GM12872 (cell line): ENCODE data around the gene SNAPC1.

ENCODE experiments used
- CTCF ChIP-seq: IDR thresholded peaks from 3 replicates; pipeline ENCODE4 v1.5.1; 2011; ENCODE audit warnings: low read depth, mild to moderate bottlenecking, low read length, moderate library complexity; ENCODE audit not compliant: insufficient read depth

Gene SNAPC1

GRCh38 chr14:61761557-61761956 lies 663 bp upstream of the SNAPC1 start:
- no peak for TF ChIP-seq CTCF

- no peak for TF ChIP-seq CTCF
These were observed 2.3 kb downstream of the SNAPC1 start for GRCh38 chr14:61764342-61765122.

GRCh38 chr14:61765225-61765943 lies 3.2 kb downstream of the SNAPC1 start:
- no peak for TF ChIP-seq CTCF

- TF ChIP-seq CTCF, result no peak
These were observed 3.9 kb downstream of the SNAPC1 start for GRCh38 chr14:61766151-61766550.

GRCh38 chr14:61768240-61768639 lies 6.0 kb downstream of the SNAPC1 start:
- TF ChIP-seq CTCF, result no peak

GRCh38 chr14:61769893-61770292 lies 7.7 kb downstream of the SNAPC1 start:
- no peak for TF ChIP-seq CTCF

- no peak for TF ChIP-seq CTCF
These were observed 12.6 kb downstream of the SNAPC1 start for GRCh38 chr14:61774861-61775260.
